GM11168 (cell line): ENCODE results near the gene ARMH3.

Experiments
- in situ Hi-C: fragments of 300-500 bp; cut with MboI; formaldehyde crosslinking; loops from one replicate; pipeline ENCODE4 v1.12.0; 2022; ENCODE audit warnings: low sequenced_read_pairs; ENCODE audit not compliant: unreplicated experiment

Gene ARMH3

DNA sequence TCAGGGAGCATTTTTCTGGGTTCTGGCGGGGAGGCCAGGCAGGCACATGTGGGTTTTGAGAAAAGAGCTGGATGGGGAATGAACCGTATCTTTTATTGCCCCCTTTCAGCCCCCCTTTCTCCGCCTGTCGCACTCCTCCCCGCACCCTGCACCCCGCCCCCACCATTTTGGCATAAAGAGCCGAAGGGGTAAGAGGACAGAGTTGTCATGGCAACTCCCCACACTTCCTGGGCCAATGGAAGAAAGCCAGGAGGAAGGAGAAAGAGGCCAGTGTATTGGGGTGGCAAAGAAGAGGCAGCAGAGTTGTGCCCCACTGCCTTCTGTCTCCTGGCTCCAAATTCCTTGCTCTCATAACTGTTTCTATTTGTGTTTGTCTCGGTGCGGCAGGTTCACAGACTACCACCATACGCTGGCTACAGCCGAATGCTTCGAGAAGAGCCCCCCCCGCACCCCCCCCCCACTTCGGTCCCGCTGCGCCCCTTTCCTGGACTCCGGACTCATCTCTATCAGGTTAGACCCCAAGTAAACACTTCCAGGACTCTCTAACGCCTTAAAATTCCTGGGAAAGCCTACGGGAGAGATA lies 215.8 kb downstream of the ARMH3 start:
- in situ Hi-C loops: no loop called here

- in situ Hi-C loops: loop anchor here (5.0 kb wide), 1 partner anchor 173 kb away; no protein-coding TSS in a partner anchor
Observed at GRCh38 chr10:101839416-101840063, 216.4 kb downstream of the ARMH3 start.

DNA sequence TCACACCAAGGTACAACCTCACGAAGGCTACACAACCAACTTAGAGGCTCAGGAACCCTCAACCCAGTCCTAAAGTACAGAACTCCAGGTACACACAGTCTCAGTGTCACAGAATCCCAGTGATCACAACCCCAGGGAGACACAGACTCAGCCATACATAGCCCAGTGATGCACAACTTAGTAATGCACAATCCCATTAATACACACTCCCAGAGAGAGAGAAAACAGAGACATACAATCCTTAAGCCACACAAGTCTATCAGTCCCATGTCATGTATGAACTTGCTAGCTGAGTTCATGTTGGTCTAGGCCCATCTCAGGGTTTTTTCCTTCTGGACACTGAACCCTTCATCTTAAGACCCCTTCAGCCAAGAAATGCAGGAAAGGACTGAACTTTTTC lies 217.0 kb downstream of the ARMH3 start:
- in situ Hi-C loops: loop anchor here (5.0 kb wide), 1 partner anchor 173 kb away; no protein-coding TSS in a partner anchor

DNA sequence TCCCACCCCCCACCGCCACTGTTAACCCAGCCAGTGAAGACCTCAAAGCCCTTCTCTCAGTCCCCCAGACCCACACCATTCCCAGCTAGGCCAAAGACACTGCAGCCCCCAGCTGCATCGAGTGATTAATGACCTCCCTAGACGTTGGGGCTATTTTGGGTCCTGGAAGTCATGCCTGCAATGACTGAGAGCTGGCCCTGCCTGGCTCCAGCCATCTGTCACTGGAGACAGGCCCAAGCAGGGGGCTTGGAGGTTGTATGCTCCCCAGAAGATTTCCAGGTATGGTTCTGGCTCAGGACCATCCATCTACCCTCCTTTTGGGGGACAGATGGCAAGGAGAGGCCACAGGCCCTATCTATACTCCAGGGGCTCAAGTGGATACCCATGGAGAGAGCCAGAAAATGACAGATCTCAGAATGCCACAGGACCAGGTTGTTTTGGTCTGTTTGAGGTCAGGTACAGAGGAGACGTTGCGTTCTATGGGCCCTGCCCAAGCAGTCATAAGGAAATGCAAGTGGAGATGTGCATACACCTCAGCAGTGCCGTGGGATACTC lies 217.5 kb downstream of the ARMH3 start:
- in situ Hi-C loops: loop anchor here (5.0 kb wide), 1 partner anchor 174 kb away; no protein-coding TSS in a partner anchor

DNA sequence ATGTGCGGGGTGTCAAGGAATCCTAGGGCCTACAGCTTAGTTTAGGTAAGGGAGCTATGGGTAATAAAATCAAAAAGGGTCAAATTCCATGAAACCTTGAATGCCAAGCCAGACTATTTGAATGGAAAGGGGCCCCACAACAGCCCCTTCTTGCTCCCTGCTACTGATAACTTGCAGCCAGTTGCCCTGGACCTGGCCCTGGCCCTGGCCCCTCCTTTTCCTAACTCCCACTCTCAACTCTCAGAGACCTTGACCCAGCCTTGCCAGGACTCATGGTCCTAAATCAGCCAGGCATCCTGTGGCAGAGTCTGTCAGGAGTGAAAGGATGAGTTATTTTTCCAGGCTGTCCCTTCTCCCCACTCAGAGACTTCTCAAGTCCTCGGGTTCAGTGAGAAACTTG lies 218.2 kb downstream of the ARMH3 start:
- in situ Hi-C loops: loop anchor here (5.0 kb wide), 1 partner anchor 175 kb away; no protein-coding TSS in a partner anchor

GRCh38 chr10:101835362-101835761 lies 220.6 kb downstream of the ARMH3 start:
- in situ Hi-C loops: loop anchor here (5.0 kb wide), 1 partner anchor 177 kb away; no protein-coding TSS in a partner anchor

DNA sequence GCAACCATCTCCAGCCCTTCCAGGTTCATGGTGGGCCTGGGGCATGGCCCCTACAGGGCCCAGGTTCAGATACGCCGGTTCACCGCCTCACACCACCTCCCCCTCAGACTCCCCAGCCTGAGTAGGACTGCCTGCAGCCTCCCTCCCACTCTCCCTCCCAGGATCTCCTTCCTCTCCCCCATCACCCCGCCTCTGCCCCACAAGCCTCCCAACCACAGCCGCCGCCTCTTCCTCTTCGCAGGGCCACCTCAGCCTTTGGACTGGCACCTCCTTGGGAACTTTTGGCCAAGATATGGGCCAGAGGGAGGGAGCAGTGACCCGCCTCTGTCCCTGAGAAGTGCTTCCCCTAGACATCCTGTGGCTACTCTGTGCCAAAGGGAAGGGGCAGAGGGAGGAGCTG lies 221.6 kb downstream of the ARMH3 start:
- in situ Hi-C loops: no loop called here

DNA sequence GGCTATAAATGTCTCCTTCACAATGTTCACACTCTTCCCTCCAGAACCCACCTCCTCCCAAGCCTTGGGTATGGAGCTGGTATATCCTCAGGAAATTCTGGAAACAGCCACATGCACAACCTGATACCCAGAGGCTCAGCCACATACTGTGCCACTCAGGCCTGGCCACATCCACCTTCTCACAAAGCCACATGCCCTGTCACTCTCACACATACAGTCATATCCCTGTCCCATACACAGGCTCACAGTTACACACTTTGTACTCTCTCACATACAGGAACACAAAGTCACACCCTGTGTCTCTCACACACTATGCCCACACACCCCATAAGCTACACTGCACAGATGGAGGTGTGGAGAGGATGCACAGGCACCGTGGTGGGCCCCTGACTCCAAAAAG lies 222.5 kb downstream of the ARMH3 start:
- in situ Hi-C loops: no loop called here

DNA sequence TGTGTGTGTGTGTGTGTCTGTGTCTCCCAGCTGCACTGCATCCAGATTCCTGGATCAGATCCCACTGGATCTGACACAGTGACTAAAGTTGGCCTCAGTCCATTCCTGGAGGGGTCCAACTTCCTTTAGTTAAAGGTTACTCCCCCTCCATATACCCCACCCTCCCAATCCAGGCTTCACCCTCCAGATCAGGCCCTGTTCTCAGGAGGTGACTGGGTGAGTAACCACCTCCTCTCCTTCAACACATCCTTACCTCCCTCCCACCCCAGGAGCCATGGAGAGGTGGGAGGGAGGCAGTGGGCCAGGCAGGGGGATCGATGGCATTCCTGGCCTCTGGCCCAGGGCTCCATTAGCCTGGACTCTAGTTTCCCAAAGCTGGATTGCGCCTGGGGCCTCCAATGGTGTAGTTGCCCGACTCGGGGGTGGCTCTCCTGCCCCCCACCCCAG lies 223.6 kb downstream of the ARMH3 start:
- in situ Hi-C loops: no loop called here

DNA sequence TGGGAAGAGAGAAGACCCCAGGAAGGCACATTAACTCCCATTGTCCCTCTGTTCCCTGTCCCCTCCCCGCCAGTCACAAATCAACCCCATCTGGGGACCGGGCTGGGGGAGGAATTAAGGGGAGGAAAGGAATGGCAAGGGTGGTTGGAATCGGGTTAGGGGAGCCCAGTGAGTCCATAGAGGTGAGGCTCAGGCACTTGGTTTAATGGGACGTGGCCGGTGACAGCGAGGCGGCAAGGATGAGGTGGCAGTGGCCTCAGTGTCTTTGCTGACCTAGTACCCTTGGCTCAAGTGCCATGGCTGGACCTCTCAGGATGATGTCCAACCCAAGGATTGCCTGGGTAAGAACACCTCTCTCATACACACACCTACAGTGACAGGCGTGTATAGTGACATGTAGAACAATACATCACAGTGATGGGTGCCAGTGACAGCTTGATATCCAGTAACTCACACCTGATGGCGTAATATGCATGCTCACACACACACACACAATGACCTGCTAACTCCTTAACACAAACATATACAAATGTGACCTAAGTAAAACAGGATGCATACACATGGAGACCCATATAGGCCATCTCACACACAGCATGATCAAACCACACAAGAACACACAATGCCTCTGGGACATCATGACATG lies 224.7 kb downstream of the ARMH3 start:
- in situ Hi-C loops: no loop called here

- in situ Hi-C loops: no loop called here
Observed at GRCh38 chr10:101830322-101831168, 225.4 kb downstream of the ARMH3 start.

- in situ Hi-C loops: no loop called here
Observed at GRCh38 chr10:101829561-101830315, 226.2 kb downstream of the ARMH3 start.

DNA sequence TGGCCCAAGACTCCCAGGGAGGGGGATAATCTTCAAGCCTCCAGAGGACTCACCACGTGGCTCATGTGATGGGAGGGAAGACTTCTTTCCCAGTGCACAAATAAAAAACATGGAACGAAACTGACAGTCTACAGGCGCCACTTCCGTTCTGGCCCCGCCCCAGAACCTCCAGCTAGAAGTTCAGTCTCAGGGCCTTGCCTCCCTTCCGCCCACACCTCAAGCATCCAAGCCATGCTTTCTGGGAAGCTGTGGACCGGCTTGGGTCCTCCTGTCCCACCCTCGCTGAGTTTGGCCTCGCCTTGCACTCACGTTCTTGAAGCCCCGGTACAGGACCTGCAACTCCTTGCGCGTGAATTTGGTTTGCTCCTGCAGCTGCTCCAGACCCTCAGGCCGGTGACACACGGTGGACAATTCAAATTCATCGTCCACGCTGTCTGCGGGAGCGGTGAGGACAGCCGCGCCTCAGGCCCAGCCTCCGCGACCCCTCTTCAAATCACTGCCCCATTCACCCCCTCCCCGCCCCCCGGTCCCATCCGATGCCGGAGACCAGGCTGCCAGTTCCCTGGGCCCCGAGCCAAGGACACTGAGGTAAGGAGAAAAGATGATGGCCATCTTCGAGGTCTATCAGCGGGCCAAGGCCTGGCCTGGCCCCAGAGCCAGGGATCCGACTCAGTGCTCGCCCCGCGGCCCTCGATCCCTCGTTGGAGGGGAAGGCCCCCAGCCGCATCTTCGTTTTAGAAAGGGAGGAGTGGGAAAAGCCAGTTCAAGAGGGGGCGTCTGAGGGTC lies 227.0 kb downstream of the ARMH3 start:
- in situ Hi-C loops: no loop called here

GRCh38 chr10:101827919-101828600 lies 227.9 kb downstream of the ARMH3 start:
- in situ Hi-C loops: no loop called here

- in situ Hi-C loops: no loop called here
Observed at GRCh38 chr10:101826852-101827434, 229.0 kb downstream of the ARMH3 start.

DNA sequence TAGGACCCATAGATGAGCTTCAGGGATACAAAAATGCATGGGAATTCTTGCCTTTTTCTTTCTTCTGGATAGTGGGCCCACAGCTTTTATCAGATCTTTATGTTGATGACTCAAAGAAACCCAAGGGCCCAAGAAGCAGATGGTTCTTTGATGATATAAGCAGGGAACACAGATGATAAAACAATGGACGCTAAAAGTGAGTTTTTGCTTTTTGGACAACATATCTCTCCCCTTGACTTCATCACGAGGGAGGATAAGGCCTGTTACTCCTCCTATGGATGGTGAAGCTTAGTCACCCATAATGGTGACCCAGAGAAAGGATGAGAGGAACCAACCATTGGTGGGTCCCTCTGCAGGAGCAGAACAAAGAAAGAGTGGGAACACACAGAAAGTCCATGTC lies 231.2 kb downstream of the ARMH3 start:
- in situ Hi-C loops: no loop called here

DNA sequence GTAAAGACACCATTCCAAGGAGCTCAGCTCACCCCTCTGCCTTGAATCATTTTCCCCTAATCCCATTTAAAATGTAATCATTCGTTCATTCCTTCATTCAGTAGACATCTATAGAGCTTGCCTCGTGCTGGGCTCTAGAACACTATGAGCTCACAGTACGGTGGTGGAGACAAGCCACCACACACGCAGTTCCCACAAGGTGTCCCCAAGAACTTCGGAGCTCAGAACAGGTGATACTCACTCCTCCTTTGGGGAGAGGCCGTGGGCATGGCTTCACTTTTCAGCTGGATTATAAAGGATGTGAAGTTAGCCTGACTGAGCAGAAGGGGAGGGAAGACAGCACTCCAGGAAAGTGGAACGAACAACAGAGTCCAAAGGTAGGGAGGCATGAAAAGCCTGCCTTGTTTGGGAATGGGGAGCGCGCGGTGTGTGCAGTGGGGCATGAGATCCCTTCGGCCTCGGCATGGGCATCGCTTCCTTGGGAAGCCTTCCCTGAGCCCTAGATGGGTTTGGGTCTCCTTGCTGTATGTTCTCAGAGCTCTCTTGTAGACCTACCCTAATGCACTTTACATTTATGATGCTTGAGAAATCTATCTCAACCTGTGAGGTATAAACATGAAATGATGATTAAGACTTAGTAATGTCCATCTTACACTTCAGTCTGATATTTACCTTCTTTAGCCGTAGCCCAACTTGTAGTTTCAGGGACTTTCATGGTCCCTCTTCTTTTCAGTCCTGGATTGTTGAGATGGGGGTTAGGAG lies 236.9 kb downstream of the ARMH3 start:
- in situ Hi-C loops: no loop called here
